Measurements from ENCODE around the gene ADCY4.

Gene ADCY4

DNA sequence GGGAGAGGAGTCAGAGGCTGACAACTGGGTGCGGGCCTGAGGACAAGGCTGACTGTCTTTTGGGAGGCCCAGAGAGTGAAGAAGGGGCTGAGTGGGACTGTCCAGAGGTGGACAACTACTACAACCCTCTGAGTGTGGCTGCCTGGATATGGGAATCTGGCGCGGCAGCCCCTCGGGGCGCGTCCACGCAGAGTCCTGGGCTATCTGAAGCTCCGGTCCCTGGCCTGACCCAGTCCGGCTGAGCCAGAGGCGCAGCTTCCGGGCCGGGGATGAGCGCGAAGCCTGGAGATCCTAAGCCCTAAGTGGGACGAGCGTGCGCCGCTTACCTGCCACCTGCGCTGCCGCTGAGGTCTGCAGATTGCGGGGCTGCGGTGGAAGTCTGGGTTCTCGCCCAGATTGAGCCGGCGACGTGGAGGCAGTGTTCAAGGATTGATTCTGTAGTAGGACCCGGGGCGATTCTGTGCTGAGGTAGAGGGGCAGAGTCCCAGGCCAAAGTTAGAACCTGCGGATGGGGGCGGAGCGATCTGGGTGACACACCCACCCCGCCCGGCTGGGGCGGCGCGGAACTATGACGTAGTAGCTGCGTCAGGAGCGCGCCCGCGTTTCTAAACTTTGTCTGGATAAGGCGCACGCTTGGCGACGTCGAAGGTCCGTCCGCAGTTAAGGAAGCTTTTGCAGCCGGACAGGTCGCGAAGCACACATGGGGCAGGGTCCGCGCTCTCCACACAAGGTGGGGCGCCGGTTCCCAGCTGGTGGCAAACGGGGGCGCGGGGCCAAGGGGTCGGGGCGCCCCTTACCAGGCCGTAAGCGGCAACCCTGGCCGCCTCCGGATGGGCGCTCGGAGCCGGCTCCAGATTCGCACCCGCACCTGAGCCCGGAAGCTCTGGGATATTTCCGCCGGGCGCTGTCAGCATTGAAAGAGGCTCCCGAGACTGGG lies 35.3 kb downstream of the ADCY4 start, which contains the start of the genes DHRS1 and NOP9:
DHRS1 (minus strand) TSS at position 526 of the 937 bp plus-strand sequence. CDS start 674 bp downstream, outside the sequence.
NOP9 (plus strand) TSS at position 596 of the 937 bp plus-strand sequence; CDS start at position 701, 105 bp downstream.
- Histone ChIP-seq H3K36me3 (ENCODE audit: insufficient read depth, low read length) (peaks cover 53% of the 10 kb centered on the region), H3K4me3 (ENCODE audit: low read length) (peak within 1 kb of the TSS; percentile 73), H3K9me3 (ENCODE audit: insufficient read depth, low read depth, low read length) (no peaks in the 10 kb centered on the region), H3K27me3 (ENCODE audit: insufficient read depth, low read length) (no peaks in the 10 kb centered on the region), H3K4me1 (ENCODE audit: insufficient read depth, low read length) (peaks cover 2% of the 10 kb centered on the region; the same call in 1 of the 2 replicates), H3K27ac (ENCODE audit: low read depth, low read length) (peak within 1 kb of the TSS; percentile 77), H3K9ac (ENCODE audit: low read depth, low read length) (peak within 1 kb of the TSS; percentile 78)
- 1% methylated on average over 75 of the region's 75 CpGs for WGBS

DNA sequence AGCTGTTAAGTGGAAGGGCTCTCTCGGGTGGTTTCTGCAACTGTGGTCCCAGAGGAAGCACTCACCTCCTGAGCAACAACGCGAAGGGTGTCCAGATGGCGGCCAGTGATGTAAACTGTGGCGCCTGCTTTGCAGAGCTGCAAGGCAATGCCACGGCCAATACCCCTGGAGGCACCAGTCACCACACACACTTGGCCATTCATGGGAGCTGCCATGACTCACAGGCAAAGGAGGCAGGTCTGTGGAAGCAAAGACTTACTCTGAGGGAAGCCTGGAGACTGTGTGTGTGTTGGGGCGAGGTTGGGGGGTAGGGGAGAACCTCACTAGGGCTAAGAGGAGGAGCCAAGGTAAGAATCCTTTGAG lies 36.0 kb downstream of the ADCY4 start:
- WGBS = 72% methylated on average over 7 of the region's 7 CpGs
- no peaks in the 10 kb centered on the region for H3K27me3 ChIP-seq (ENCODE audit: insufficient read depth, low read length)
- no peak overlapping the region for H3K27ac ChIP-seq (ENCODE audit: low read depth, low read length)
- peaks cover 47% of the 10 kb centered on the region for H3K36me3 ChIP-seq (ENCODE audit: insufficient read depth, low read length)
- peak overlapping the region; percentile 78; the same call in 1 of the 2 replicates for H3K9ac ChIP-seq (ENCODE audit: low read depth, low read length)
- peaks cover 2% of the 10 kb centered on the region; the same call in 1 of the 2 replicates for H3K4me1 ChIP-seq (ENCODE audit: insufficient read depth, low read length)
- H3K9me3 ChIP-seq (ENCODE audit: insufficient read depth, low read depth, low read length) = no peaks in the 10 kb centered on the region
- peak overlapping the region; percentile 73 for H3K4me3 ChIP-seq (ENCODE audit: low read length)

DNA sequence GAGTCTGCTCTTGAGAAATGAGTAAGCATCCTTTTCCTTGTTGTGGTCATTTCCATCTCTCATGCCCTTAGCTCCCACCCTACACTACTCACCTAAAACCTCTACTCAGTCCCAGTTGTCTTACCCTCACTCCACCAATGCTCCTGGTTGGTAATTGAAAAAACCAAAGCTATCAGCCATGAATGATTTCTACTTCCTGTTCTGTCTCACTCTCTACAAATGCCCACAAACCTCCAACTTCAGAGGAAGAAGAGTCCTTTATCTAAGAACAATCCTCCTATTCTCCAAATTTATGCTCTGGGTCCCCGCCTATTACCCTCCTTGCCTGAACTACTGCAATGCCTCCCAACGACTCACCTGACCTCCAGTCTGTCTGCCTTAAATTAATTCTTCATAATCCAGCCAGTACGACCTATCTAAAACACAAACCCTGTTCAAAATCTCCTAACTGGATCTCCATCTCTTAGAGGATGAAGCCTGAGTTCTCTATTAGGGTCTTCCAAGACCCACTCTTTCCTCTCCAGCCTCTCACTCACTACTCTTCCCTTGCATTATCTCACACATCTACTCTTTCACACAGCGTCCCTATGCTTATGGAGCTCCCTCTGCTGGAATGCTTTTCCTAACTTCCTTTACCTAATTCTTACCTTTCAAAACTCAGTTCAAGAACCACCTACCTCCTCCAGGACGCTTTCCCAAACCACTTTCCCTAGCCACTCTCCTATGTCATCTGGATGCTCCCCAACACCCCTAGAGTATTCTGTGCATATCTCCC lies 37.5 kb downstream of the ADCY4 start:
- H3K27me3 ChIP-seq (ENCODE audit: insufficient read depth, low read length) = no peaks in the 10 kb centered on the region
- WGBS = 57% methylated on average over 5 of the region's 5 CpGs
- H3K36me3 ChIP-seq (ENCODE audit: insufficient read depth, low read length) = peaks cover 37% of the 10 kb centered on the region
- no peak overlapping the region for H3K27ac ChIP-seq (ENCODE audit: low read depth, low read length)
- no peak overlapping the region for H3K4me3 ChIP-seq (ENCODE audit: low read length)
- no peak overlapping the region for H3K9ac ChIP-seq (ENCODE audit: low read depth, low read length)
- H3K9me3 ChIP-seq (ENCODE audit: insufficient read depth, low read depth, low read length) = no peaks in the 10 kb centered on the region
- peaks cover 2% of the 10 kb centered on the region; the same call in 1 of the 2 replicates for H3K4me1 ChIP-seq (ENCODE audit: insufficient read depth, low read length)

DNA sequence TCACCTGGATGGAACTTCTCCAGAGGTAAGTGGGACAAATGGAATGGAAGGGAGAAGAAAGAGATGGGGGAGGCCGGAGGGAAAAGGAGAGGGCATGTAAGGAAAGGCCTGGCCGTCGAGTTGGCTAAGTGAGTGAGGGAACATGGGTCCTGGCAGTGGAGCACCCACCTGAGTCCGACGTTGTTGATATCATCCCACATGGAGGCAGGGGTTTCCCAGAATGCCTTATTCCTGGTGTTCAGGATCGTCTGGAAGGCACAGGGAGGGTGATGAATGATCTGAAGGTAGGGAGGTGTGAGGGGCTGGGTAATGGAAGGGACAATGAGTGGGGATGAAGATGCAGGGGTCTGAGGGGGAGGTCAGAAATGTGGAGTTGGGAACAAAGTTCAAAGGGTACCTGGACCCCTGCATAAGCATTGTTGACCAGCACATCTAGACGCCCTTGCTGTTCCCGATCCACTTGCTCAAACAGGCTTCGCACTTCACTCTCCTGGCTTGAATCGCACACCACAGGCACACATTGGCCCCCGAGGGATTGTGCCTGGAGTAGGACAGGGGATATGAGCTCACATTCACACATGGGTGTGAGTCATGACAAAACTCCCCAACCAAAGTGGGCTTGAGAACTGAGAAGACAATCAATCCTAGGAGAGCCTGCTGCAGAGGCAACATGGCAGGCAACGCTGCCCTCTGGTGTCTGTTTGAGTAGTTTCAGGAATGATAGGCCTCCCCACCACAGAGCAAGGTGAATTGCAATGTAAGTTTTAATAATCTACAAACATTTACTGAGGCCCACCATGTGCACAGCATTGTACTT lies 38.3 kb downstream of the ADCY4 start:
- H3K36me3 ChIP-seq (ENCODE audit: insufficient read depth, low read length) = peaks cover 37% of the 10 kb centered on the region
- H3K4me3 ChIP-seq (ENCODE audit: low read length) = no peak overlapping the region
- H3K27me3 ChIP-seq (ENCODE audit: insufficient read depth, low read length) = no peaks in the 10 kb centered on the region
- no peak overlapping the region for H3K27ac ChIP-seq (ENCODE audit: low read depth, low read length)
- no peaks in the 10 kb centered on the region for H3K9me3 ChIP-seq (ENCODE audit: insufficient read depth, low read depth, low read length)
- H3K4me1 ChIP-seq (ENCODE audit: insufficient read depth, low read length) = peaks cover 2% of the 10 kb centered on the region; the same call in 1 of the 2 replicates
- no peak overlapping the region for H3K9ac ChIP-seq (ENCODE audit: low read depth, low read length)
- 68% methylated on average over 12 of the region's 12 CpGs for WGBS

- 0 out of 2 replicates have a peak, but pooled peaks cover 2% of the 10 kb centered on the region for H3K4me1 ChIP-seq (ENCODE audit: insufficient read depth, low read length)
- no peaks in the 10 kb centered on the region for H3K27me3 ChIP-seq (ENCODE audit: insufficient read depth, low read length)
- H3K36me3 ChIP-seq (ENCODE audit: insufficient read depth, low read length) = peaks cover 44% of the 10 kb centered on the region
- no peak overlapping the region for H3K4me3 ChIP-seq (ENCODE audit: low read length)
- no peak overlapping the region for H3K27ac ChIP-seq (ENCODE audit: low read depth, low read length)
- WGBS = 100% methylated on average over 1 of the region's 2 CpGs
- H3K9ac ChIP-seq (ENCODE audit: low read depth, low read length) = no peak overlapping the region
- H3K9me3 ChIP-seq (ENCODE audit: insufficient read depth, low read depth, low read length) = no peaks in the 10 kb centered on the region
Measured at GRCh38 chr14:24293525-24293924, 41.3 kb downstream of the ADCY4 start.

GRCh38 chr14:24292118-24292807 lies 42.6 kb downstream of the ADCY4 start:
- Histone ChIP-seq H3K4me3 (ENCODE audit: low read length) (no peak overlapping the region), H3K36me3 (ENCODE audit: insufficient read depth, low read length) (peaks cover 44% of the 10 kb centered on the region), H3K4me1 (ENCODE audit: insufficient read depth, low read length) (no peaks in the 10 kb centered on the region), H3K9me3 (ENCODE audit: insufficient read depth, low read depth, low read length) (no peaks in the 10 kb centered on the region), H3K9ac (ENCODE audit: low read depth, low read length) (no peak overlapping the region), H3K27ac (ENCODE audit: low read depth, low read length) (no peak overlapping the region), H3K27me3 (ENCODE audit: insufficient read depth, low read length) (no peaks in the 10 kb centered on the region)
- 95% methylated on average over 11 of the region's 11 CpGs for WGBS

GRCh38 chr14:24291446-24292117 lies 43.3 kb downstream of the ADCY4 start:
- H3K36me3 ChIP-seq (ENCODE audit: insufficient read depth, low read length) = peaks cover 44% of the 10 kb centered on the region
- no peak overlapping the region for H3K9ac ChIP-seq (ENCODE audit: low read depth, low read length)

DNA sequence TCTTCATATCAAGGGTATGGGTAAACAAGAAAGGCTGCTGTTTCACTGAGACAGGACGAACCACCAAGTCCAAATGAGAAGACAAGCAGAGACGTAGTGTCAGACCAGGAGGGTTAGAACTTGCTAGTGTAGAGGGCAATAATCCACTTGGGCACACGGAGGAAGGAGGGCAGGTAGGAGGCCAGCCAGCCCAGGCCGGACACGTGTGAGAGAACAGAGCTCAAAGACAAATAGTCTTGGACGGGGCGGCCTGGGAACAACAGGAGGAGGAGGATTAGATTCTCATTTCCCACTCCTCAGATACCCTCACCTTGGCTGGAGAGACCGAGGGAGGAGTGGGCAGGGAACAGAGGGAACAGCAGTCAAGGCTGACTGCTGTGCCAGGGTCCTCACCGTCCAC lies 44.1 kb downstream of the ADCY4 start:
- Histone ChIP-seq H3K27ac (ENCODE audit: low read depth, low read length) (no peak overlapping the region), H3K9ac (ENCODE audit: low read depth, low read length) (no peak overlapping the region), H3K4me1 (ENCODE audit: insufficient read depth, low read length) (no peaks in the 10 kb centered on the region), H3K9me3 (ENCODE audit: insufficient read depth, low read depth, low read length) (no peaks in the 10 kb centered on the region), H3K27me3 (ENCODE audit: insufficient read depth, low read length) (no peaks in the 10 kb centered on the region), H3K36me3 (ENCODE audit: insufficient read depth, low read length) (peaks cover 36% of the 10 kb centered on the region), H3K4me3 (ENCODE audit: low read length) (no peak overlapping the region)
- 93% methylated on average over 9 of the region's 9 CpGs for WGBS

More at GRCh38 chr14:24291446-24292117, 43.3 kb downstream of the ADCY4 start:
- Histone ChIP-seq H3K27me3 (ENCODE audit: insufficient read depth, low read length) (no peaks in the 10 kb centered on the region), H3K9me3 (ENCODE audit: insufficient read depth, low read depth, low read length) (no peaks in the 10 kb centered on the region), H3K4me1 (ENCODE audit: insufficient read depth, low read length) (no peaks in the 10 kb centered on the region), H3K4me3 (ENCODE audit: low read length) (no peak overlapping the region), H3K27ac (ENCODE audit: low read depth, low read length) (no peak overlapping the region)
- 93% methylated on average over 3 of the region's 3 CpGs for WGBS

DNA sequence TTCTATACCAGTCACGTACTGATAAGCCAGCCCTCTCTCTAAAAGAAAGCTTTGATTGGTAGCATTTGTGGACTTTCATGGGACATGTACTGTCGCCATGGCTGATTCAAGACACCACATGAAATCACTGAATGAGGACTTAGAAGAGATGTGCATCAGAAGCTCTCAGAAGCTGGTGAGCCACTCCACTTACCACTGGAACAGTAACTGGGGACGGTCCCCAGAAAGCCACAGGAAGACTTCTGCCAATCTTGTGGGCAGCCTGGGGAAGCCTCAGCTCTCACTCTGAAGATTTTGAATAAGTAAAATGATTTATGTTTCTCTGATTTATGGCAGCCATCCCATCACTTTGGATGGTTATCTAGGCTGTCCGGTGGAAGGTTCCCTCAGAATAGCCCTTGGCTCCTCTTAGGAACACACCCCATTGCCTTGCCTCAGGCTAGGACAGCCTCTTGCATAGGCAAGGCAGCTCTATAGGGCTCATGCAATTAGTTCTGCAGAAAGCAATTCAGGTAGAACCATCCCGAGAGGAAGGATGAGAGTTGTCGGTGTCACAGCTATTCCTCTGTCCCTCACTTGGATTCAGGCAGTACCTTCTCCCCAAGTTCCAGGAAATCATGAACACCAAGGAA lies 45.1 kb downstream of the ADCY4 start:
- Histone ChIP-seq H3K9ac (ENCODE audit: low read depth, low read length) (no peak overlapping the region), H3K36me3 (ENCODE audit: insufficient read depth, low read length) (peaks cover 27% of the 10 kb centered on the region)
- 80% methylated on average over 6 of the region's 6 CpGs for WGBS

More for the DNA sequence above, 45.1 kb downstream of the ADCY4 start:
- Histone ChIP-seq H3K9me3 (ENCODE audit: insufficient read depth, low read depth, low read length) (no peaks in the 10 kb centered on the region), H3K4me1 (ENCODE audit: insufficient read depth, low read length) (no peaks in the 10 kb centered on the region), H3K27me3 (ENCODE audit: insufficient read depth, low read length) (no peaks in the 10 kb centered on the region), H3K4me3 (ENCODE audit: low read length) (no peak overlapping the region), H3K27ac (ENCODE audit: low read depth, low read length) (no peak overlapping the region)

Data from HUES64 (cell line).